ENCODE measurements around the gene RASD2. TPM values are rescaled to one million over a fixed set of nuclear protein-coding genes. Genes with fewer than 3 reads are reported as not detected.

The RASD2 gene
- total RNA-seq, 2 experiments from 2014 or later, result not detected

- no peaks in the 10 kb centered on the region for H3K36me3 Mint-ChIP-seq (ENCODE audit: low read depth)
- H3K4me1 Mint-ChIP-seq, result peaks cover 8% of the 10 kb centered on the region
- H3K27me3 Mint-ChIP-seq, result no peaks in the 10 kb centered on the region
- POLR2A ChIA-PET, result interaction anchor here (0.6 to 1.3 kb wide), 3 partner anchors 11 to 96 kb away, joined by 3 read pairs; partner anchors contain the start of gene APOL6
- H3K4me3 Mint-ChIP-seq, result no peak overlapping the region
- peak; percentile 83 for DNase-seq
- CTCF ChIA-PET, result interaction anchor here (0.5 to 1.0 kb wide), 3 partner anchors 9 to 201 kb away, joined by 3 read pairs; no protein-coding TSS in a partner anchor
- no peaks in the 10 kb centered on the region for H3K9me3 Mint-ChIP-seq
- no peak overlapping the region for H3K27ac Mint-ChIP-seq
These were observed 11.7 kb downstream of the RASD2 start for GRCh38 chr22:35552196-35552842.

DNA sequence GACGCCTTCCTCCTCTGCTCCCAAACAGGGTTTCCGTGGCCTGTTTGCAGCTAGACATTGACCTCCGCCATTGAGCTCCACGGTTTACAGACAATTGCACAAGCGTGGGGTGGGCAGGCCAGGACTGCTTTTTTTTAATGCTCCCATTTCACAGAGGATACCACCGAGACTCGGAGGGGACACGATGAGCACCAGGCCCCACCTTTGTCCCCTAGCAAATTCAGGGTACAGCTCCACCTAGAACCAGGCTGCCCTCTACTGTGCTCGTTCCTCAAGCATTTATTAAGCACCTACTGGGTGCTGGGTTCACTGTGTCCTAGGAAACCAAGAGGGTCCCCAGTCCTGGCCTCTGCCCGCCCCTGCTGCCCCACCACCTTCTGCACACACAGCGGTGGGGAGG lies 12.2 kb downstream of the RASD2 start:
- ChIA-PET POLR2A (interaction anchor here (0.6 to 1.3 kb wide), 3 partner anchors 11 to 95 kb away, joined by 3 read pairs; partner anchors contain the start of gene APOL6), CTCF (interaction anchor here (0.7 to 1.0 kb wide), 2 partner anchors 8 to 202 kb away, joined by 3 read pairs; no protein-coding TSS in a partner anchor)
- H3K27ac Mint-ChIP-seq, result no peak overlapping the region
- peaks cover 1% of the 10 kb centered on the region for H3K27me3 Mint-ChIP-seq
- no peaks in the 10 kb centered on the region for H3K9me3 Mint-ChIP-seq
- H3K36me3 Mint-ChIP-seq (ENCODE audit: low read depth), result no peaks in the 10 kb centered on the region
- H3K4me1 Mint-ChIP-seq, result peaks cover 8% of the 10 kb centered on the region
- no peak overlapping the region for H3K4me3 Mint-ChIP-seq
- DNase-seq, result no peak

DNA sequence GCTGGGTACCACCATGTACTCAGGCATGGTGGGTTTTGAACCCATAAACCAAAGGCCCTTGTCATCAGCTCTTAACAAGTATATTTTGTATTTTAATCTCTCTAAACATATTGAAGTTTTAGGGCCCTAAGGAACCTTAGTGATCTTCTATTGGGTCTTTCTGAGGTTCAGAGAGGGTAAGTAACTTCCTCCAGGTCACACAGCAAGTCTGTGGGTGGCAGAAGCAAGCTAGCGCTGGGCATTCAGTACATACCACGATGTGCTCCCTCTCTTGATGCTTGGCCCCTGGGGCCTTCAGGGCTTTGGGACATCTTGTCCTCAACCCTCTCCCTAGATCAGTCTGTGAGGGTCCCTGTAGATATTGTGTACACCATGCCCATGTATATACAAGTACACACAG lies 12.7 kb downstream of the RASD2 start:
- Mint-ChIP-seq H3K9me3 (no peaks in the 10 kb centered on the region), H3K4me1 (peaks cover 8% of the 10 kb centered on the region), H3K4me3 (no peak overlapping the region), H3K27me3 (peaks cover 5% of the 10 kb centered on the region), H3K27ac (no peak overlapping the region), H3K36me3 (ENCODE audit: low read depth) (no peaks in the 10 kb centered on the region)
- ChIA-PET CTCF (no interaction called here), POLR2A (interaction anchor here (0.6 to 1.3 kb wide), 3 partner anchors 12 to 95 kb away, joined by 3 read pairs; partner anchors contain the start of gene APOL6)
- no peak for DNase-seq

- DNase-seq, result no peak
- Mint-ChIP-seq H3K4me3 (no peak overlapping the region), H3K27ac (no peak overlapping the region), H3K4me1 (peaks cover 8% of the 10 kb centered on the region), H3K9me3 (no peaks in the 10 kb centered on the region), H3K36me3 (ENCODE audit: low read depth) (no peaks in the 10 kb centered on the region), H3K27me3 (peaks cover 5% of the 10 kb centered on the region)
- CTCF ChIA-PET, result no interaction called here
- POLR2A ChIA-PET, result no interaction called here
These were observed 13.7 kb downstream of the RASD2 start for GRCh38 chr22:35554297-35554845.

DNA sequence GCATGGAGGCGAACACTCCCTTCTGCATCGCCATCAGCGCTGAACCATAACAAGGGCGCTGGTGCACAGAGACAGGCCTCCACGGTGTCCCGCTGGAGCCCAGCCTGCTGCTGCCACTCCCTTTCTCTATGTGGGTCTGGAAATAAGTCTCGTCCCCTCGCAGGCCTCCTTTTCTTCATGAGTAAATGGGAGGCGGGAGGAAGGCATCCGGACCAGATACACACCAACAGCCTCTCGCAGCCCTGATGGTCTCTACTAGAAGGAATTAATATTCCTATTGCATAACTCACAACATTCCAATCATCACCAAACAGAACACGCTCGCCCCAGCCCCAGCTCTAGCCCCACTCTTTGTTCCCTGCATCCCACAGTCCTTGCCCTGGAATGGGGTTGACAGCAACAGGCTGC lies 14.9 kb downstream of the RASD2 start:
- Mint-ChIP-seq H3K9me3 (no peaks in the 10 kb centered on the region), H3K4me1 (peaks cover 8% of the 10 kb centered on the region), H3K4me3 (no peak overlapping the region), H3K27ac (no peak overlapping the region), H3K36me3 (ENCODE audit: low read depth) (no peaks in the 10 kb centered on the region), H3K27me3 (peaks cover 8% of the 10 kb centered on the region)
- POLR2A ChIA-PET, result no interaction called here
- no peak for DNase-seq
- CTCF ChIA-PET, result no interaction called here

- Mint-ChIP-seq H3K27me3 (peaks cover 13% of the 10 kb centered on the region), H3K36me3 (ENCODE audit: low read depth) (no peaks in the 10 kb centered on the region), H3K9me3 (no peaks in the 10 kb centered on the region), H3K27ac (no peak overlapping the region), H3K4me3 (no peak overlapping the region), H3K4me1 (peaks cover 8% of the 10 kb centered on the region)
- CTCF ChIA-PET, result no interaction called here
- POLR2A ChIA-PET, result no interaction called here
- DNase-seq, result no peak
These were observed 15.4 kb downstream of the RASD2 start for GRCh38 chr22:35555946-35556547.

DNA sequence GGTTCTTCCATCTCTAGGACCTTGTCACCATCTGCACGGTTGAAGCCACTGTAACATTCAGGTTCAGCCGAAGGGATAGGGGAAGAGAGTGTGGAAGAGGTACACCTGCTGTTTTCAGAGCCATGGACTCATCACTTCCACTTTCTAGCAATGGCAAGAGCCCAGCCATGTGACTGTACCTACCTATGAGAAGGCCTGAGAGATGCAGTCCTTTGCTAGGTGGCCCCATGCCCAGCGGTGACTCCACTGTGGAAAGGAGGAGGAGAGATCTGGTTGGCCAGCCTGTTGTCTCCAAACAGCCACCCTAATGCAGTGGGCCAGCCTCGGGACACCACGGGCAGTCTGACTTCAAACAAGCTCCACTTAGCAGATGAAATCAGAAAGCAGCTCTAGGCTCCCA lies 16.0 kb downstream of the RASD2 start:
- POLR2A ChIA-PET, result no interaction called here
- H3K27ac Mint-ChIP-seq, result no peak overlapping the region
- H3K27me3 Mint-ChIP-seq, result peaks cover 18% of the 10 kb centered on the region
- CTCF ChIA-PET, result no interaction called here
- H3K4me3 Mint-ChIP-seq, result no peak overlapping the region
- no peak for DNase-seq
- no peaks in the 10 kb centered on the region for H3K36me3 Mint-ChIP-seq (ENCODE audit: low read depth)
- H3K4me1 Mint-ChIP-seq, result peaks cover 11% of the 10 kb centered on the region
- H3K9me3 Mint-ChIP-seq, result no peaks in the 10 kb centered on the region

DNA sequence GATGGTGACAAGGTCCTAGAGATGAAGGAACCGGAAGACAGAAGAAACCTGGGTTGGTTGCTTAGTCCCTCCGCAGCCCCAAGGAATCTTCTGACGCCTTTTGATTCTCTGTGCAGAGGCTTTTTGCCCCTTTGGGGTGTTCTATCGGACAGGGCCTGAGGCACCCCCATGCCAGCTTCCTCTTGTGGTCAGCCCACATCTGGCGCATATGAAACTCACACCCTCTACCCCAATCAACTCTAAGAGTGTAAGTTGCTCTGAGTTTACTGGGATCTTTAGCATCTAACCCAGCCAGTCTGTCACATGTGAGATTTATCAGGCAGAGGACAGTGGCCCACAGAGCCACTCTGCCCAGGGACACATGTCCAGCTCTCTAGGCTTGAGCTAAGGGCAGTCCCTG lies 17.4 kb downstream of the RASD2 start:
- CTCF ChIA-PET, result no interaction called here

GRCh38 chr22:35558719-35559118 lies 18.1 kb downstream of the RASD2 start:
- CTCF ChIA-PET, result no interaction called here
- no peak for DNase-seq
- Mint-ChIP-seq H3K4me1 (peaks cover 8% of the 10 kb centered on the region), H3K9me3 (no peaks in the 10 kb centered on the region), H3K36me3 (ENCODE audit: low read depth) (no peaks in the 10 kb centered on the region), H3K4me3 (no peak overlapping the region), H3K27me3 (peaks cover 28% of the 10 kb centered on the region), H3K27ac (no peak overlapping the region)
- POLR2A ChIA-PET, result no interaction called here

More for the DNA sequence above, 17.4 kb downstream of the RASD2 start:
- Mint-ChIP-seq H3K4me3 (no peak overlapping the region), H3K27me3 (peaks cover 23% of the 10 kb centered on the region), H3K9me3 (no peaks in the 10 kb centered on the region), H3K36me3 (ENCODE audit: low read depth) (no peaks in the 10 kb centered on the region), H3K4me1 (peaks cover 8% of the 10 kb centered on the region), H3K27ac (no peak overlapping the region)
- DNase-seq, result no peak
- POLR2A ChIA-PET, result interaction anchor here (0.6 kb wide), 1 partner anchor 122 kb away, joined by 3 read pairs; no protein-coding TSS in a partner anchor

DNA sequence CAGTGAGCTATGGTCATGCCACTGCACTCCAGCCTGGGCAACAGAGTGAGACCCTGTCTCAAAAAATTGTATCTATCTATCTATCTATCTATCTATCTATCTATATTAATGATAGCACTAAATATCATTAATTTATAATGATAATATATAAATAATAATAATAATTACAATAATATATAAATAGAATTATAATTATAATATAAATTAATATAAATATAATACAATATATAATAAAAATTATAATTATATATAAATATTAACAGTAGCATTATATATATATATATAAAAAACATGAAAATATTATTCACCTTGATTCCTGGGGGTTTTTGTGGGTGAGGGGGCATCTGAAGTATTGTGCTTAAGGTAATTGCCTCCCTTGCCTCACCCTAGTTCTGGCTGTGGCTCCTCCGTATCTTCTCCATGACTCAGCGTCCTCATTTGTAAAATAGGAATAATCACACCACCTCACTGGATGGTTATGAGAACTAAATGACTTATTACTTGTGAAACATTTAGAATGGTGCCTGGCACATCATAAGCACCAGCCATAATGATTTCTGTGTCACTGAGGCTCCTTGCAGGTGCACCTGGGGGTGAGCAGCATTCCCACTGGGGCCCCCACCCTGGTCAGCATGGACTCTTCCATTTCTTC lies 18.8 kb downstream of the RASD2 start:
- H3K27me3 Mint-ChIP-seq, result peaks cover 28% of the 10 kb centered on the region
- no peaks in the 10 kb centered on the region for H3K9me3 Mint-ChIP-seq
- ChIA-PET POLR2A (no interaction called here), CTCF (no interaction called here)
- H3K4me3 Mint-ChIP-seq, result no peak overlapping the region
- DNase-seq, result no peak
- H3K27ac Mint-ChIP-seq, result no peak overlapping the region
- no peaks in the 10 kb centered on the region for H3K36me3 Mint-ChIP-seq (ENCODE audit: low read depth)
- H3K4me1 Mint-ChIP-seq, result peaks cover 8% of the 10 kb centered on the region

DNA sequence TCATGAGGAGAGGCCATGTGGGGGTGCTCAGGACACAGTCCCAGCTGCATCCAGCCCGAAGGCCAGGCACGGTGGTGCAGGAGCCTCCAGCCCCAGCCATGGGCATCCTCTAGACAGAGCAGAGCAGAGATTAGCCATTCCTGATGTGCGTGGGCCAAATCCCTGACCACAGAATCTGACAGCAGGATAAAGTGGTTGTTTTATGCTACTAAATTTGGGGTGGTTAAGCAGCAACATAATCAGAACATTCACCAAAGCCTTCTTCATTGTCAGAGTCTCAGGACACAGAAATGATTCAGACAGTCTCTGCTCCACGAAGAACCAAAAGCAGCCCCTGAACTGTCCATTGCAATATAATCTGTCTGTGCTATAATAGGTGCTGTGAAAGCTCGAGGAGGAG lies 19.7 kb downstream of the RASD2 start:
- ChIA-PET POLR2A (no interaction called here), CTCF (interaction anchor here (0.7 kb wide), 1 partner anchor 8 kb away, joined by 3 read pairs; no protein-coding TSS in a partner anchor)
- no peak overlapping the region for H3K27ac Mint-ChIP-seq
- no peaks in the 10 kb centered on the region for H3K36me3 Mint-ChIP-seq (ENCODE audit: low read depth)
- no peak overlapping the region for H3K4me3 Mint-ChIP-seq
- H3K27me3 Mint-ChIP-seq, result peaks cover 32% of the 10 kb centered on the region
- H3K9me3 Mint-ChIP-seq, result no peaks in the 10 kb centered on the region
- peaks cover 8% of the 10 kb centered on the region for H3K4me1 Mint-ChIP-seq
- DNase-seq, result no peak

- H3K27ac Mint-ChIP-seq, result no peak overlapping the region
- ChIA-PET CTCF (interaction anchor here (0.7 kb wide), 1 partner anchor 8 kb away, joined by 3 read pairs; no protein-coding TSS in a partner anchor), POLR2A (no interaction called here)
- no peak overlapping the region for H3K4me3 Mint-ChIP-seq
- H3K9me3 Mint-ChIP-seq, result no peaks in the 10 kb centered on the region
- H3K36me3 Mint-ChIP-seq (ENCODE audit: low read depth), result no peaks in the 10 kb centered on the region
- no peak for DNase-seq
- H3K4me1 Mint-ChIP-seq, result peaks cover 8% of the 10 kb centered on the region
- peaks cover 32% of the 10 kb centered on the region for H3K27me3 Mint-ChIP-seq
These were observed 20.2 kb downstream of the RASD2 start for GRCh38 chr22:35560824-35561223.

- peaks cover 8% of the 10 kb centered on the region for H3K4me1 Mint-ChIP-seq
- ChIA-PET CTCF (no interaction called here), POLR2A (no interaction called here)
- no peak overlapping the region for H3K4me3 Mint-ChIP-seq
- no peaks in the 10 kb centered on the region for H3K36me3 Mint-ChIP-seq (ENCODE audit: low read depth)
- no peak for DNase-seq
- H3K27me3 Mint-ChIP-seq, result peaks cover 32% of the 10 kb centered on the region
- no peaks in the 10 kb centered on the region for H3K9me3 Mint-ChIP-seq
- H3K27ac Mint-ChIP-seq, result no peak overlapping the region
These were observed 21.3 kb downstream of the RASD2 start for GRCh38 chr22:35561796-35562526.

All from activated CD4-positive, alpha-beta memory T cell treated with anti-CD3 and anti-CD28 coated beads, Interleukin-2, amount 10 ng/mL, durations not matched to agents 7 days and 5 days (primary cell).